ENCODE measurements around the gene FUT2.

The FUT2 gene

DNA sequence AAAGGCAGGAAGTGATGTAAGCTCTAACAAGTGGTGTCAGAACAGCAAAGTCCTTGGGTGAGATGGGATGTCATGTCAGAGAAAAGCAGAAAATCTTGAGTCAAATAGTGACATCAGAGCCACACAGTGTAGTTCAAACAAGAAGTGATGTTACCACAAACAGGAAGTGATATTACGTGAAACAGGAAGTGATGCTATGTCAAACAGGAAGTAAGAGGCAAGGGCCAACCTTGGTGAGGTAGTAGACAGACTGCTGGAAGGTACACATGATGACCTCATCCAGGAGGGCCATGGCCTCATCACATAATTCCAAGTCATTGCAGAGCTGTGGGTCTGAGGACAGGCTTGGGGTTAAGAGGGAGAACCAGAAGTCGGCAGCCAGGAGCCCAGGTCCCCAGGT, 30.8 kb downstream of the FUT2 start:
- no peak for DNase-seq (ENCODE audit: low read depth)

DNA sequence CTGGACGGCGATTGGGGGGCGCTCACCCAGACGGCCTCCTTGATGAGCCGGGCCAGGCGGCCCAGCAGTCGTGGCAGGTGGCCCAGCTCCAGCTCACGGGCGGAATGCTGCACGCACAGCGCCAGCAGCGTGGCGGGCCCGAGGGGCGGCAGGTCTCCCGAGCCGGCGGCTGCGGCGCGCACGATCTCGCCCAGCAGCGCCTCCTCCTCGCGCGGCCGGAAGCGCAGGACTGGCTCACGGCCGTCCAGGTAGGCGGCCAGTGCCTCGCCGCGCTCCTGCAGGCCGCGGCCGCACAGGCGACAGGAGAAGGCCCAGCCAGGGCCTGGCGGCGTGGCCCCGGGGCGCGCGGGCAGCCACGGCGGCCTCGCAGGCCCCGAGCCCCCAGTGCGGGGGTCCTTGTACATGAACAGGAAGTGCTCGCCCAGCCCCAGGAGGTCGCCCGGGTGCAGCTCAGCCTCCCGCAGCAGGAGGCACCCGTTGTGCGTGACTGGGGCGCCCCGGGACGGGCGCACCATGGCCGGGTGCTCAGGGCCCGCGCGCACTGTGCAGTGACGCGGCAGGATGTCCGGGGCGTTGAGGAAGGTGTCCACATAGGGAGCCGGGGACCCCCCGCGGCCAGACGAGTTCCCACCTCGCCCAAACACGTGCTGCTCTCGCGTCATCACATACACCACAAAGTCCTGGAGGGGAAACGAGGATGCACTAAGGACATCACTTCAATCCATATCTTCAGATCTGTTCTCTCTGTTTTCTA, 33.3 kb downstream of the FUT2 start:
- DNase-seq (ENCODE audit: low read depth) = no peak

DNA sequence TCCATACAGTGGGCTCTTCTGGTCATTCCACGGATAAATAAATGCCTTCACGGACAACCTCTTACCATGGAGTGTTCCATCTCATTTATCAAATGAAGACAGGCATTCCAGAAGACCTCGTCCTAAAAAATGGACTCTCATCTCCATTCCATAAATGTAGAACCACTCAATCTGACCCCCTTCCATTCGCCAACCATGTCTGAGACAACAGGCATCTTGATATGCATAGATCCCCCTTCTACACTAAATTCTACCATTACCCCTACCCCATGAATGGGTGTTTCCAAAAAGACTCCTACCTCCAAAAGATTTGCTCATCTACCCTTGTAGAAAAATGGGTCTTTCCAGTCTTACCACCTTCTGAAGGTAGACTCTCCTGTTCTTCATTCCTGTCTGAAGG, 35.7 kb downstream of the FUT2 start:
- DNase-seq (ENCODE audit: low read depth) = no peak

DNA sequence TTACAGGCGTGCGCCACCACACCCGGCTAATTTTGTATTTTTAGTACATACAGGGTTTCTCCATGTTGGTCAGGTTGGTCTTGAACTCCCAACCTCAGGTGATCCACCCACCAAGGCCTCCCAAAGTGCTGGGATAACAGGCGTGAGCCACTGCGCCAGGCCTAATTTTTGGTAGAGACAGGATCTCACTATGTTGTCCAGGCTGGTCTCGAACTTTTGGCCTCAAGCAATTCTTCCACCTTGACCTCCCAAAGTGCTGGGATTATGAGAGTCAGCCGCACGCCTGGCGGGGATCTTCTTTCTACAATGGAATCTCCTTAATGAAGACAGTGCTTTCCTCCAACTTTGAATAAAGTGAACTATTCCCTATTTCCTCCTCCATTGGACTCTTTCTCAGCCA, 38.9 kb downstream of the FUT2 start:
- DNase-seq (ENCODE audit: low read depth) = no peak

DNA sequence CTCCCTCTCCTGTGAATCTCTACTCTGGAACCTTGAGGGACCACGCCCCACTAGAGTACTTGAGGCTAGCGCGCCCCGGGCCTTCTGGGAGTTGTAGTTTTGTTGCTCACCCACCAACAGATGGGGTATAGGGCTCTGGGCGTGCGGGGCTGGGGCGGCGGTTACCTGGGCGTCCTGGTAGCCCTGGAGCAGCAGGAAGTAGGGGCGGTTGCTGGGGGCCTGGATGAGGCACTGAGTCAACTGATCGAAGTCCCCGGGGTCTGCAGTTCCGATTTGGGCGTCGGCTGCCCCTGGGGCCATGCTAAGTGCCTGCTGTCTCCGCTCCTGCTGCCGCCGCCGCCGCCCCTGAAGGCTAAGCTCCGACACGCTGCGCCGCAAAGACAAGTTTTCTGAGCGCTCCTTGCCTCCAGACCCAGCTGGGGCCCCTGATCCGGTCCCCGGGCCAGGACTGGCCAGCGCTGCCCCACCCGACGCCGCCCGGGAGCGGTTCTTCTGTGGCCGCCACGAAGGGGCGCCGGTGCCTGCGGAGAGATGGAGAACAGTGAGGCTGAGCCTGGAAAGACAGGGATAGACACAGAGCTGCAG, 39.4 kb downstream of the FUT2 start:
- peak; percentile 40 for DNase-seq (ENCODE audit: low read depth)

DNA sequence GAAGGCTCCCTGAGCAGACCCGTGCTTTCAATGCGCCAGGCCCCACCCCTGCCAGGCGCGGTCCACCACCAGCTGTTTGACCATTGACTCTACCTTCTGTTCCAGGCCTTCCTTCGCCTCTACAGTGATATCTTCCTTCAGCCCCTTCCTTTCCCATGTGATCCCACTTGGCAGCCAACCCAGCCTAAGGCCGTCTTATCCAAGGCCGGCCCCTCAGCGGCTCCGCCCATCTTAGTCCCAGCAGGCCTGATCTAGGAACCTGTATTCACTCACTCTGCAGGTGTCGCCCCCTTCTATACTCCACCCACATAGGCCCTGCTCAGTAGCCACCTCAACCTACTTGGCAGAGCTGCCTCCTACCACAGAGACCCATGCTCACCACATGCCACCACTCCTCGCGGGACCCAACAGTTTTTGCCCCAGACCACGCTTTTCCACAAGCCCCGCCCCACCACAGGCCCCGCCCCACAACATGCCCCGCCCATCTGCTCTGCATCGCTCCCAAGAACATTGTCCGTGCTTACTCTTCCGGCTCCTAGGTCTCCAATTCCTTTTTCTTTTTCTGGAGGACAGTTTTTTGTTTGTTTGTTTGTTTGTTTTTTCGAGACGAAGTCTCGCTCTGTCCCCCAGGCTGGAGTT, 41.7 kb downstream of the FUT2 start:
- no peak for DNase-seq (ENCODE audit: low read depth)

DNA sequence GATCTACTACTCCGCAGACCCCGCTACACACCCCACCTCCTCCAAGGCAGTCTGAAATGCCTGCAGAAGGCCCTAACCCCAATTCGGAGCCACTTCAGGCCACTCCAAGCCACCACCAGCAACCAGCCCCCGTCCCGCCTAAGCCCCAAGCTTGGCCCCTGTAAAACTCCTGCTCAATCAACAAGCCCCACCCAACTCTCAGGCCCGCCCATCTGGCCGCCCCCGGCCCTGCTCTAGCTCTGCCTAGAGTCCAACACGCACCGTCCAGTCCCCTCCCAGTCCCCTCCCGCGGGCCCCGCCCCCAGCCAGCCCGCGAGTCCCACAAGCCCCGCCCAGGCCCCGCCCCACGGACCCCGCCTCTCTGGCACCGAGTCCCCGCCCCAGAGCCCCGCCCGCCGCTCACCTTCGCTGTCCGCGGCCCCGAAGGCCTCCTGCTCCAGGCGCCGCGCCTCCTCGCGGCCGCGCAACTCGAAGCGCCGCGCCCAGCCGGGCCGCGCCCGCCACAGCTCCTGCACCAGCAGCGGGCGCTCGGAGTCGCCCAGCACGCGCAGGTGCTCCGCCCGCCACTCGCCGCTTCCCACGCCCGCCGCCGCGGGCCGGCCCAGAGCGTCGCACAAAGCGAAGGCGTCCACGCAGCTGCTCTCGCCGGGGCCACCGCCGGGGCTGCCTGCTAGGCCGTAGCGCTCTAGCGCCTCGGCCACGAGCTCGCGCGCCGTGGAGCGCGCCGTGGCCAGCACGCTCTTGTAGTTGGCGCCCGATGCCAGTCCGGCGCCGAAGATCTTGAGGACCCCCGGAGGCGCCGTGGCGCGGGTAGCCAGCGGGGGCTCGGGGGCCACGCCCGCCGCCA, 43.0 kb downstream of the FUT2 start:
- peak; percentile 71 for DNase-seq (ENCODE audit: low read depth)

DNA sequence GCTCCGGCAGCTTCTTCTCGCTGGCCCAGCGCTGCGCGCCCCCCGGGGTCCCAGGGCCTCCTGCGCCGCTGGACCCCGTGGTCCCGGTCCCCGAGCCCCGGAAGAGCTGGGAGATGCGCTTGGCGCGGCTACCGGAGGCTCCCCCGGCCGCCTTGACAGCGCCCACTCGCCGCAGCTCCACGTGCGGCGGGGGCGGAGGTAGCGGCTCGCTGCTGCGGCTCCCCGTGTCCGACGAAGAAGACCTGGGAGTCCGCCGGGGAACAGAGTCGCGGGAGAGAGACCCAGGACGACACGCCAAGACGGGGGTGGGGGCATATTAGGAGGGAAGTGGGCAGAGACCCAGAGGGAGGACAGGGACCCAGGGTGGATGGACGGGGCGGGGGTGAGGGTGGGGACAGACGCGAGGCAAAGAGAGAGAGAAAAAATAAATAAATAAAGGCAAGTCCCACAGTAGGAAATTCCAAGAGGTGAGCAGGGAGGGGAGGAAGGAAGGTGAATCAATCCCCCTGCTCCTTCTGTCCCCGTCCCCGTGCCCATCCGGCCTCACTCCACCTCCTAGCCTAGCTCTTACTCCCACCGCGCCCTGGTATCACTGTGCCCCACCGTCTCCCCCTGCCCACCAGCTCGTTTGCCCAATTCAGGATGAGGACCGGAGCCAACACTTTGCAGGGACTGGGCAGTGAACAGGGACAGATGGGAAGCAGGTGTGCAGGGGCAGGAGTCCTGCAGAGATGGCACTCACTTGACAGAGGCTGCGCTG, 43.8 kb downstream of the FUT2 start:
- no peak for DNase-seq (ENCODE audit: low read depth)

DNA sequence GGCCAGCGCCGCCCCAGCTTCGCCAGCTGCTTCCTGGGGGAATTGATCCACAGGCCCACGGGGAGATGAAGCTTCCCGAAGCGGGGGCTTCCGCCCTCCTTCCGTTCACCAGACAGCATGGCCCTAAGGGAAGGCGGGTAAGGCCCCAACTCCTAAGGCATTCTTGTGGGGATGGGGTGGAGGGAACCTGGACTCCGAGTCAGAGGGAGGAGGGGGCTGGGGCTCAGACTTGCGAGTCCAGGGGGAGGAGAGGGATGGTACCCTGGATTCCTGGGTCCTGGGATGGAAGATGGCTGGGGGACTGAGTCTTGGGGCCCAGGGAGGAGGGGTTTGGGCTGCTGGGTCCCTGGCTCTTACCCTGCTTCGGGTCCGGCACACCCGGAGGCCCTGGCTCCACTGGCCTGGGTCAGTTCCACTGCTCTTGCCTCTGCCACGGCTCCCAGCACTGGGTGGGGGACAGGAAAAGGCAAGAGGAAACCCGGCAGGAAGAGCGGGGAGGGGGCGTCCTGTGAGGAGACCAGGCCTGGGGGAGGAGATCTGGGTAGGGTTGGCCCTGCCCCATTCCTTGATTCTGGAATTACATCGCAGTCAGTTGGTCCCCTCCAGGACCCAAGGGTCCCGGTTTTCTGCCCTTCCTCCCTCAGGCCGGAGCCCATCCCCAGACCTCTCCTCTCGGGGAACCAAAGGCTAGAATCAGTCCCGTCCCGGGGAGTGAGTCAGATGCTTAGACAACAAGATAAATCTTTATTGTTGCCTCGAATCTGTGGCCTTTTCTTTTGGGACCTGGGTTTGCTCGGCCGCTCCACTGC, 44.6 kb downstream of the FUT2 start, which contains the start of gene RASIP1:
TSS of gene RASIP1 (minus strand) at position 447 of the 809 bp plus-strand sequence. CDS start at position 119, 328 bp downstream.
- no peak for DNase-seq (ENCODE audit: low read depth)

DNA sequence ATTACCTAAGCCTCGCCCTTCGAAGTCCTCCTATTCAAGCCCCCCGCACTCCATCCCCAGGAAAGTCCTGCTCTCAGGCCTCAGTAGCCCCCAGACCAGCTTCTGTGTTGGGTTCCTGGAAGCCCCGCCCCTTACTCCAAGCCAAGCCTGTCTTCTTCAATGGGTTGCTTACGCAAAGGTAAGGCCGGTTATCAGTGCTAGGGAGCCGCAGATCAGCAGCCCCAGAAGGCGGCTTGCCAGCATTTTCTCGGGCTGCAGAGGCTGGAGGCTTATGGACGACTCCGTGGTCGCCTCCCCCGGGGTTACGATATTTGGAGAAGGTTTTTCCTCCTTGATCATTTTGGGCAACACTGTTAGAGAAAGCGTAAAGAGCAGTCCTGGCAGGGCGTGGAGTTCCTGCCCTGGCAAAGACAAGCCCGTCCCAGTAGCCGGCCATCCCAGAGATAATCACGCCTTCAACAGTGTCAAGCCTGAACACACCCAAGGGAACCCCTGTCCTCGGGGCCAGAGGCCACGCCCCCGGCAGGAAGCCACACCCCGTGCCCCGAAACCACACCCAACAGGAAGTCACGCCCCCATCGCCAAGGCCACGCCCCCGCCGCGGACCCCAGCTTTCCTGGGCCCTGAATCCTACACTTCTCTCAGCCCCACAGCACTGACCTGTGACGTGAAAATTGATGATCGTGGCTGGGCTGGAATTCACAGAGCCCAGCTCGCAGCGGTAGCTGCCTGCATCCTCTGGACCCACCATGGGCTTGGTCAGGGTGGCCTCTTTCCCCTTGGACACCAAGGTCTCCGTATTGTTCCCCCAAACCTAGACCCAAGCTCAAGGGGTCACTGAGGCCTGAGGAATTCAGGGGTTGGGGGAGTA, 45.6 kb downstream of the FUT2 start:
- DNase-seq (ENCODE audit: low read depth) = peak; percentile 31

DNA sequence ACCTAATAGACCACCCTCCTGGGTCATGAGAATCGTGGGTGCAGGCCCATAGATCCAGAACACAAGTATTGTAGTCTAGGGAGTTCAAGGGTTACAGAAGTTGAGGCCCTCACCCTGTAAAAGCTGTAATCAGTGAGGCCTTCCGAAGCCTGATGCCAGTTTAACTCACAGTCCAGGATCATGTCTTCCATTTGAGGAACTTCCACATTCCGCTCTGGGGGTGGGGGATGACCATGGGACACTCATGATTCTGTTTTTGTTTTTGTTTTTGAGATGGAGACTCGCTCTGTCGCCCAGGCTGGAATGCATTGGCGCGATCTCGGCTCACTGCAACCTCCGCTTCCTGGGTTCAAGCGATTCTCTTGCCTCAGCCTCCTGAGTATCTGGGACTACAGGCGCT, 46.3 kb downstream of the FUT2 start:
- DNase-seq (ENCODE audit: low read depth) = no peak

DNA sequence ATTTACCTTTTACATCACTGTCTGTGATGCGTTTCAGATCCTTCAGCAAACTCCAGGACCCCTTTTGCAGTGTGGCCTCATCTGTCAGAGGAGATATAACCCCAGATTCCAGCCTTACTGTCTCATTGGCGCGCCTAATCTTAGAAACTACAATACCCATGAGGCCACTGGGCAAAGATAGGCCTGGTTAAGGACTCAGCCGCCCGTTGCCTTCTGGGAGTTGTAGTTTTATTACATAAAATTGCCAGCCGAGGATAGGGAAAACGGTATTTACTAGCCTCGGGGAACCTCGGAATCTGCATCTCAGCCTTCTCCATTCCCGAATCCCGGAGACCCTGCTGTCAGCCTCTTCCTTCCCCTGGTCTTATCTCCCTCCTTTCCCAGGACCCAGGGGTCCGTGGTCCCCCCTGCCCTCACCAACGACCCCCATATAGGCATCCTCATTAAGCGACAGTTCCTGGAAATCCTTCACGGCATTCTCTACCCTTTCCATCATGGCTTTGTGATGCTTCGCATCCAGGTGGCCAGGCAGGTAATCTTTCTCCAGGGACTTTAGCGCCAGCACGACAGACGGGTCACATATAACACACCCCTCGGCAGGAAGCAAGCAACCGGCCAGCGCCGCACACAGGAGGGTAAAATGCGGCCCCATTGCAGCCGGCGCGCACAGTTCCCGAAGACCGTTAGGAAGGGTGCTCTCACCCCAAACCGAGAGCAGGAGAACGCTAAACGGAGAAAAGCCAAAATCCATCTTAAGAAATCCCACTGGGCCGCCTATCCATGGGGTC, 49.6 kb downstream of the FUT2 start:
- DNase-seq (ENCODE audit: low read depth) = peak; percentile 66

DNA sequence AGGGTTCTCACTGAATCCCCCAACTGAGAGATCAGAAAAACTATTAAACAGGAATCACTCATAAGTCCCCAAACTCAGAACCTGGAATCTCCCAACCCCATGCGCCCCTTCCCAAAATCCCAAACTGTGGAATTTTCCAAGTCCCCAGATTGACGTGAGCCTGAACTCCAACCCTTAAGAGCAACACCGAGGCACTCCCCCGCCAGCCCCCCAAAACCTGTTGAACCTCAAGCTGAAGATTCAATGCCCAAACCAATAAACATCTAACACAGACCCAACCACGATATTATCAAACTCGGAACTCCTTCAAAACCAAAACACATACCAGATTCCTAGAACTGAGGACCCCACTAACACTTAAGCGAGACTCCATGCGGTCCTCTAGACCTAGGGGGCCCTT, 50.3 kb downstream of the FUT2 start:
- no peak for DNase-seq (ENCODE audit: low read depth)

DNA sequence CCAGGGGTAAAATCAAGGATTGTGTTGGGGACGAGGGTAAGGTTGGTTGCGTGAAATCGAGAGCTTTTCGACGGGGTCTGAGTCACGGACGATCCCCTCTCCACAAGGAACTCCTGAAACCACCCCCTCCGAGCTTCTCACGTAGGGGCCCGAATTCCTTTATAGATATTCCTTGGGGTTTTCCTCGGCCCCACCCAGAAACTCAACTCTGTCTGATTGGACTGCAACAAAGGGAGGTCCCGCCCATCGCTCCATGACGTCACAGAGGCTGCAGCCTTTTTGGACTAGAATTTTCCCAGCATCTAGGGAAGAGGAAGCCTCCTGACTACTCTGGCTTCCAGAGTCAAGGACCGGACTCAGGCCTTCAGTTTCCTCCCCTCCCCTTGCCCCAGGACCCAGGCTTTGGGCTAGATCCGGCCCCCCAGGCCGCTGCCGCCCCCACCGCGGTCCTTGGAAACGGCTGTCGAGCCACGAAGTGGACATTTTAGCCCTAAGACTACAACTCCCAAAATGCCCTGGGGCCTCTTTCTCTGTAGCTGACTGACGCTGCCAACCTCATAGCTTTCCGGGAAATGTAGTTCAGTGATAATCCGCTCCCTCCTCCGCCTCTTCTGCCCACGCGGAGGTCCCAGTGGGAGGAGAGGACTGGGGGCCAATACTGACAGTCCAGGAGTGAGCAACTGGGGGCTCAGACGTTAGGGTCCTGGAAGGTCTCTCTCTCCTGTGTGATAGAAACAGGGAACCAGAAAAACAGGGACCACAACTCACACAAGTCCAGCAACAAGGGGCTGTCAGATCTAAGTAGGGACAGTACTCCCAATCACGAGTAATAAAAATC, 51.2 kb downstream of the FUT2 start, which contains the start of gene IZUMO1:
TSS of gene IZUMO1 (minus strand) at position 172 of the 838 bp plus-strand sequence. CDS start 1,050 bp downstream, outside the sequence.
- DNase-seq (ENCODE audit: low read depth) = peak; percentile 88

DNA sequence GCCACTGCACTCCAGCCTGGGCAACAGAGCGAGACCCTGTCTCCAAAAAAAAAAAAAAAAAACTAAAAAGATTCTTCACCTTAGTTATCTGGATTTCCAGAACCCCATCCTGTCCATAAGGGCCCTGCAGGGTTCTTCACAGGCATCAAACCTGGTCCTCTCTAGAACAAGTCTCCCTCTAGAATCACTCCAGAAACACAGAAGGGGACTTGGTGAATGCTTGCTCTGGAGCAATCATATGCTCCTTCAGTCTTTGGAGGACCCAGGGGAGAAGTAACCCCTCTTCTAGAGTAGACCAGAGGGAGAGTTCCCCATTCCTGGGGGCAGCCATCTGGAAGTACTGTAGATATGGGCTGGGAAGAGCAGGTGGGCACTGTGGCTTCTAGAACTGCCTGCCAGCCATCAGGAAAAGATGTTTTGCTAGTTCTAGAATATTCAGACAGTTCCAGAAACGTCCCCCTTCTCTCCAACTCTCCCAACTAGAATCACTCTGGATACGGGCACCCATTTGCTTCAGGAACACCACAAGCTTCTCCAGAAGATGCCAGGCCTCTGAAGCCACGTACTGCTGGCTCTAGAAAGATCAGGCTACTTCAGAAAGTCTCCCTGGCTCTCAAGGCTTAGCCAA, 53.9 kb downstream of the FUT2 start:
- no peak for DNase-seq (ENCODE audit: low read depth)

DNA sequence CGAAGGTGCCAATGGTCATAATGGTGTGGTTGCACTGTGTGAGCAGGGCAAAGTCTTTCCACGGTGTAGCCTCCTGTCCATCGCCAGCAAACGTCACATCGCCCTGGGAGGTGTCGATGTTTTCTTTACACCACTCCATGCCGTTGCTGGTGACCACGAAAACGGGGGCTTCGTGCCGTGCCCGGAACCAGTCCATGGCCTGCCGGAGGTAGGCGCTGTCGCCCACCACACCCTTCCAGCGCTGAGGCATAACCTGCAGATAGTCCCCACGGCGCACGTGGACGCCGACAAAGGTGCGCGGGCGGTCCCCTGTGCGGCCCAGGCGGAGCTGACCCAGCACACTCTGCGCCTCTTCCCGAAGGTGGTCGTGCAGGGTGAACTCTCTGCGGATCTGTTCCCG, 54.6 kb downstream of the FUT2 start:
- DNase-seq (ENCODE audit: low read depth) = no peak

DNA sequence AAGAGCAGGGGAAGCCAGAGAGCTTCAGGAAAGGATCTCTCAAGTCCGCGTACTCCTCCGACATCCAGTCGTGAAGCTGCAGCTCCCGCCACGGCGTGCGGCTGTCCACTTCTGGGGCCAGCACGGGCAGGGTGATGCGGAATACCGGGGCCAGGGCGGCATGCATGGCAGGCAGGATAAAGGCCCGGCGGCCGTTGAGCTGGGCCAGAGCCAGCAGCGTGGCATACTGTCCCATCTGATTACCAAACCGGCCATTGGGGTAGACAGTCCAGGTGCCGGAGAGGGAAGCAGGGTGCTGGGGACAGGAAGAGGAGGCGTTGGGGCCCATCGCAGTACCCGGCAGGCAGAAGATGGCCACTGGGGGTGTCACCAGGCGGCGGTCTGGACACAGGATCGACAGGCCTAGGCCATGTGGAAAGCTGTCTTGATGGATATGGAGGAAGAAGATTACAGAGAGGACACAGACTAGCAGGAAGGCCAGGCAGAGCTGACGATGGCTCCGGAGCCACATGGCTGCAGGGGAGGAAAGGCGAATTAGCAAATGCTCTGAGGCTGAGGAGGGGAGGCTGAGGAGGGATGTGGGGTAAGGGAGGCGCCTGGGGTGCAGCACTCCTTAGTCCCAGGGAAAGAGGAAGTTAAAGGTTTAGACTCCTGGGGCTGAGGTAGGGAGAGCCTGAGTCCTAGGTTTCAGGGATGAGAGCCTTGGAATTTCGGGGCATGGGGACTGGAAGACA, 55.2 kb downstream of the FUT2 start:
- no peak for DNase-seq (ENCODE audit: low read depth)
